Progenitor cell of endocrine pancreas (in vitro differentiated cells): ENCODE results near the gene CDKN2A. TPM values are rescaled to one million over a fixed set of nuclear protein-coding genes. Genes with fewer than 3 reads are reported as not detected.

ENCODE experiments used
- DNase-seq: peaks from one replicate; pipeline ENCODE4 v3.0.0; 2021; ENCODE audit warnings: low spot score; ENCODE audit not compliant: unreplicated experiment
- H3K27ac Mint-ChIP-seq: 2 replicates; pipeline ENCODE4 v1.8.0; 2021; ENCODE audit warnings: mild to moderate bottlenecking, moderate library complexity, mixed read lengths
- H3K27me3 Mint-ChIP-seq: 2 replicates; pipeline ENCODE4 v1.8.0; 2021; ENCODE audit warnings: mixed read lengths
- H3K36me3 Mint-ChIP-seq: 2 replicates; pipeline ENCODE4 v1.8.0; 2022; ENCODE audit warnings: mixed read lengths; ENCODE audit not compliant: insufficient read depth
- H3K4me1 Mint-ChIP-seq: 2 replicates; pipeline ENCODE4 v1.8.0; 2021; ENCODE audit warnings: low read depth, mixed read lengths
- H3K4me3 Mint-ChIP-seq: 2 replicates; pipeline ENCODE4 v1.8.0; 2021; ENCODE audit warnings: low read depth, mild to moderate bottlenecking, moderate library complexity, mixed read lengths
- H3K9me3 Mint-ChIP-seq: 2 replicates; pipeline ENCODE4 v1.8.0; 2021; ENCODE audit warnings: low read depth, mixed read lengths
- CTCF ChIP-seq: fragments of 200-600 bp; sonication (generic); IDR thresholded peaks from one replicate; pipeline ENCODE4 v1.5.0; 2021; ENCODE audit warnings: antibody characterized with exemption, mild to moderate bottlenecking; ENCODE audit not compliant: unreplicated experiment
- total RNA-seq: library from RNA; stranded (reverse); gene quantifications from 2 replicates; pipeline ENCODE4 v1.2.1, GENCODE V29; 2021

The CDKN2A gene
- total RNA-seq, 1 donor from 2014 or later: not detected

- Mint-ChIP-seq H3K27me3 (peaks cover 85% of the 10 kb centered on the region), H3K27ac (no peak overlapping the region), H3K36me3 (no peaks in the 10 kb centered on the region), H3K4me3 (no peak overlapping the region), H3K4me1 (peaks cover 3% of the 10 kb centered on the region), H3K9me3 (no peaks in the 10 kb centered on the region)
- no peak for TF ChIP-seq CTCF
- DNase-seq: no peak
These were observed 1.2 kb downstream of the CDKN2A start for GRCh38 chr9:21993007-21993406.

GRCh38 chr9:21991072-21991959 lies 2.9 kb downstream of the CDKN2A start:
- Mint-ChIP-seq H3K9me3 (no peaks in the 10 kb centered on the region), H3K4me1 (peaks cover 3% of the 10 kb centered on the region), H3K4me3 (no peak overlapping the region), H3K27me3 (peaks cover 84% of the 10 kb centered on the region), H3K27ac (no peak overlapping the region), H3K36me3 (no peaks in the 10 kb centered on the region)
- no peak for TF ChIP-seq CTCF
- no peak for DNase-seq

- Mint-ChIP-seq H3K4me1 (no peaks in the 10 kb centered on the region), H3K27me3 (peaks cover 84% of the 10 kb centered on the region), H3K27ac (no peak overlapping the region), H3K36me3 (no peaks in the 10 kb centered on the region), H3K9me3 (no peaks in the 10 kb centered on the region), H3K4me3 (no peak overlapping the region)
- TF ChIP-seq CTCF: no peak
- no peak for DNase-seq
These were observed 4.6 kb downstream of the CDKN2A start for GRCh38 chr9:21989440-21990189.

GRCh38 chr9:21988056-21988990 lies 5.9 kb downstream of the CDKN2A start:
- Mint-ChIP-seq H3K9me3 (no peaks in the 10 kb centered on the region), H3K27ac (no peak overlapping the region), H3K36me3 (no peaks in the 10 kb centered on the region), H3K27me3 (peaks cover 88% of the 10 kb centered on the region), H3K4me1 (no peaks in the 10 kb centered on the region), H3K4me3 (no peak overlapping the region)
- no peak for TF ChIP-seq CTCF
- DNase-seq: no peak
